Tongue (tissue), 2 donors: ENCODE data around the gene WWOX. TPM values are rescaled to one million over a fixed set of nuclear protein-coding genes. Genes with fewer than 3 reads are reported as not detected.

Source experiments
- DNase-seq: peaks from one replicate; pipeline ENCODE4 v3.0.0-alpha.2; 2015
- total RNA-seq: library from RNA; depleted of rRNA; stranded (reverse); fragments of >200 nt; gene quantifications from one replicate; pipeline ENCODE4 v1.2.3, GENCODE V29; 2014

The WWOX gene
- total RNA-seq, 1 donor from 2014 or later: 60.5 TPM

GRCh38 chr16:78106686-78107085 is 7.2 kb downstream of the WWOX start:
- DNase-seq: peak; percentile 48

- no peak for DNase-seq
Measured at GRCh38 chr16:78108451-78108850, 9.0 kb downstream of the WWOX start.

- DNase-seq: no peak
Measured at GRCh38 chr16:78113258-78113657, 13.8 kb downstream of the WWOX start.

GRCh38 chr16:78115659-78116058 is 16.2 kb downstream of the WWOX start:
- DNase-seq: no peak

- no peak for DNase-seq
Measured at GRCh38 chr16:78116946-78117345, 17.5 kb downstream of the WWOX start.

GRCh38 chr16:78117391-78117790 is 17.9 kb downstream of the WWOX start:
- no peak for DNase-seq

GRCh38 chr16:78118469-78119025 is 19.1 kb downstream of the WWOX start:
- no peak for DNase-seq

- peak; percentile 88 for DNase-seq
Measured at GRCh38 chr16:78122774-78123315, 23.4 kb downstream of the WWOX start.

- no peak for DNase-seq
Measured at GRCh38 chr16:78125112-78125844, 25.8 kb downstream of the WWOX start.

GRCh38 chr16:78126662-78127061 is 27.2 kb downstream of the WWOX start:
- DNase-seq: no peak

GRCh38 chr16:78127130-78127529 is 27.7 kb downstream of the WWOX start:
- DNase-seq: peak; percentile 56

GRCh38 chr16:78128913-78129312 is 29.5 kb downstream of the WWOX start:
- DNase-seq: no peak

GRCh38 chr16:78129349-78129748 is 29.9 kb downstream of the WWOX start:
- no peak for DNase-seq

- no peak for DNase-seq
Measured at GRCh38 chr16:78130083-78130608, 30.7 kb downstream of the WWOX start.

GRCh38 chr16:78130950-78131349 is 31.5 kb downstream of the WWOX start:
- DNase-seq: no peak

- no peak for DNase-seq
Measured at GRCh38 chr16:78133919-78134318, 34.5 kb downstream of the WWOX start.

- DNase-seq: no peak
Measured at GRCh38 chr16:78134944-78135619, 35.6 kb downstream of the WWOX start.

- no peak for DNase-seq
Measured at GRCh38 chr16:78137179-78137578, 37.7 kb downstream of the WWOX start.

- DNase-seq: no peak
Measured at GRCh38 chr16:78137782-78138616, 38.5 kb downstream of the WWOX start.

- DNase-seq: no peak
Measured at GRCh38 chr16:78140818-78141466, 41.5 kb downstream of the WWOX start.

- peak; percentile 72 for DNase-seq
Measured at GRCh38 chr16:78142788-78143187, 43.3 kb downstream of the WWOX start.

- DNase-seq: no peak
Measured at GRCh38 chr16:78146807-78147206, 47.4 kb downstream of the WWOX start.
